Activated CD4-positive, alpha-beta memory T cell treated with anti-CD3 and anti-CD28 coated beads, Interleukin-2, amount 10 ng/mL, durations not matched to agents 7 days and 5 days (primary cell): ENCODE data around the gene TTYH2. TPM values are rescaled to one million over a fixed set of nuclear protein-coding genes. Genes with fewer than 3 reads are reported as not detected.
A peak's percentile ranks its signal among the peaks of the same experiment; 100 is the strongest.

Experiments used
- CTCF ChIA-PET: fragments of 350-600 bp; sonication (Branson Sonifier 250); formaldehyde crosslinking; loops from one replicate; lab custom pipeline; 2021; ENCODE audit warnings: antibody characterized with exemption, inconsistent platforms; lab: Charles Lee
- POLR2A ChIA-PET: fragments of 350-600 bp; sonication (Branson Sonifier 250); formaldehyde crosslinking; loops from one replicate; lab custom pipeline; 2021; ENCODE audit warnings: antibody characterized with exemption; lab: Charles Lee
- DNase-seq: peaks from one replicate; pipeline ENCODE4 v3.0.0-alpha.2; 2020
- H3K27ac Mint-ChIP-seq: one replicate; pipeline ENCODE4 v1.8.0; 2021; ENCODE audit warnings: mild to moderate bottlenecking, mixed read lengths
- H3K27me3 Mint-ChIP-seq: one replicate; pipeline ENCODE4 v1.8.0; 2021; ENCODE audit warnings: mixed read lengths
- H3K36me3 Mint-ChIP-seq: one replicate; pipeline ENCODE4 v1.8.0; 2021; ENCODE audit warnings: low read depth, mixed read lengths
- H3K4me1 Mint-ChIP-seq: one replicate; pipeline ENCODE4 v1.8.0; 2021; ENCODE audit warnings: mixed read lengths
- H3K4me3 Mint-ChIP-seq: one replicate; pipeline ENCODE4 v1.8.0; 2021; ENCODE audit warnings: mild to moderate bottlenecking, mixed read lengths
- H3K9me3 Mint-ChIP-seq: one replicate; pipeline ENCODE4 v1.8.0; 2021; ENCODE audit warnings: mixed read lengths
- total RNA-seq, 2 experiments: library from RNA; stranded (reverse); gene quantifications; one replicate each; pipeline ENCODE4 v1.2.3, GENCODE V29; 2021

Gene TTYH2
- total RNA-seq, 2 experiments from 2014 or later = 23.8 to 25.6 TPM

- Mint-ChIP-seq H3K4me1 (peaks cover 30% of the 10 kb centered on the region), H3K27me3 (no peaks in the 10 kb centered on the region), H3K27ac (peak overlapping the region; percentile 44), H3K4me3 (no peak overlapping the region), H3K9me3 (no peaks in the 10 kb centered on the region), H3K36me3 (no peaks in the 10 kb centered on the region)
- CTCF ChIA-PET = interaction anchor here (0.6 to 6.6 kb wide), 19 partner anchors 8 to 907 kb away, joined by 3 to 58 read pairs (median 7); partner anchors contain the start of genes BTBD17, GPR142, RPL38 and TTYH2
- POLR2A ChIA-PET = interaction anchor here (0.7 to 2.4 kb wide), 11 partner anchors 8 to 91 kb away, joined by 3 to 15 read pairs (median 7); partner anchors contain the start of gene TTYH2
- DNase-seq = peak; percentile 69
These were observed 83.2 kb downstream of the TTYH2 start for GRCh38 chr17:74296548-74296936.

DNA sequence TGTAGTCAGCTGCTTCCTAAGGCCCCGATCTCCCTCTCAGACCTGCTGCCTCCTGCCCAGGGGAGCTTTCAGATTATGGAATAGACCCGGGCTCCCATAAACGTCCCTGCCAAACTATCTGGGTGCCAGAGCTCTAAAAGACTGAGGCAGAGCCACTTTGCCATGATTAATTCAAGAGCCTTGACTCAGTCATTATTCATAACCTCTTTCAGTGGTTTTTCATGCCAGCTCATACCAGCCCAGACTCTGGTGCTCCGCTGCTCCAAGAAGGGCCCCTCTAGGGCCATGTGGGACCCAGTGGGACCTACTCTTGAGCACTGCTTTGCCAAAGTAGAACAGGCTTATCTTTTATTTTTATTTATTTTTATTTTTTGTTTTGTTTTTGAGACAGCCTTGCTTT, 84.6 kb downstream of the TTYH2 start:
- DNase-seq = no peak
- ChIA-PET POLR2A (interaction anchor here (0.9 to 1.7 kb wide), 3 partner anchors 15 to 85 kb away, joined by 3 to 4 read pairs (median 3); partner anchors contain the start of gene TTYH2), CTCF (interaction anchor here (0.8 to 6.6 kb wide), 10 partner anchors 8 to 89 kb away, joined by 3 to 50 read pairs (median 7); partner anchors contain the start of genes BTBD17, GPR142 and TTYH2)
- H3K27me3 Mint-ChIP-seq = no peaks in the 10 kb centered on the region
- H3K4me3 Mint-ChIP-seq = no peak overlapping the region
- peak overlapping the region; percentile 60 for H3K27ac Mint-ChIP-seq
- H3K4me1 Mint-ChIP-seq = peaks cover 32% of the 10 kb centered on the region
- H3K9me3 Mint-ChIP-seq = no peaks in the 10 kb centered on the region
- H3K36me3 Mint-ChIP-seq = no peaks in the 10 kb centered on the region

- no peaks in the 10 kb centered on the region for H3K27me3 Mint-ChIP-seq
- no peak for DNase-seq
- H3K4me3 Mint-ChIP-seq = no peak overlapping the region
- H3K27ac Mint-ChIP-seq = no peak overlapping the region
- H3K4me1 Mint-ChIP-seq = peaks cover 32% of the 10 kb centered on the region
- CTCF ChIA-PET = interaction anchor here (0.6 to 6.6 kb wide), 9 partner anchors 11 to 87 kb away, joined by 3 to 42 read pairs (median 5); partner anchors contain the start of genes BTBD17 and GPR142
- no peaks in the 10 kb centered on the region for H3K9me3 Mint-ChIP-seq
- H3K36me3 Mint-ChIP-seq = no peaks in the 10 kb centered on the region
- POLR2A ChIA-PET = interaction anchor here (1.0 to 1.7 kb wide), 3 partner anchors 16 to 58 kb away, joined by 3 to 4 read pairs (median 3); no protein-coding TSS in a partner anchor
These were observed 85.4 kb downstream of the TTYH2 start for GRCh38 chr17:74298778-74299177.

DNA sequence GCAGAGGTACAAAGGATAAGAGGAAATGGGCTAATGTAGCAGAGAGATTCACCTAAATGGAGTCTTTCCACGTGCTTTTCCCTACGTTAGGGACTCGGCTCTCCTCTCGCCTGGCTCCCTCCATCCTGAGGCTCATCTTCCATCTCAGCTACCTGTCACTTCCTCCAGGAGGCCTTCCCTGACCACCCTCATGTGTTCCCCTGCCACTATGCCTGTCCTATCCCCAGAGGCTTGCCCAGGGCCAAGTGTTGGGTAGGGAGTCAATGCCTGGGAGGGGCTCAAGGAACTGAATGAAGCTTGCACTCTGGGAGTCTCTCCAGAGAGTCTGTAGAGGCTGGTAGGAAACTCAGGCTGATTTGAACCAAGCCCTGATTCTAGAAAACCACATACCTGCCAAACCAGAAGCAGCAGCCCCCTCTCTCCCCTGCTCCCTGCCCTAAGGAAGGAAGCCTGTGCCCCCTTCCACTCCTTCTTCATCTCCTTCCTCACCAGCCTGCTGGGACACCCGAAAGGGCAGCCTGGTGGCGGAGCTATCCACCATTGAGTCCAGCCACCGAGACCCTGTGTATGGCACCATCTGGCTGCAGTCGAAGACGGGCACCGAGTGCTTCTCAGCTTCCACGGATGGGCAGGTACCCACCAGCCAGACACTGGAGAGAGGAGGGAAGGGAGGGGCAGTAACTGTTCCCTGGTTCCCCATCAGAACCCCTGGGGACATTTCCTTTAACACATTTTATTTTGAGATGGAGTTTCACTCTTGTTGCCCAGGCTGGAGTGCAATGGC, 86.0 kb downstream of the TTYH2 start:
- Mint-ChIP-seq H3K9me3 (no peaks in the 10 kb centered on the region), H3K36me3 (no peaks in the 10 kb centered on the region), H3K27ac (no peak overlapping the region), H3K4me1 (peaks cover 32% of the 10 kb centered on the region), H3K27me3 (no peaks in the 10 kb centered on the region), H3K4me3 (no peak overlapping the region)
- POLR2A ChIA-PET = interaction anchor here (1.1 to 1.7 kb wide), 2 partner anchors 17 to 25 kb away, joined by 3 read pairs; no protein-coding TSS in a partner anchor
- CTCF ChIA-PET = interaction anchor here (0.6 to 6.6 kb wide), 11 partner anchors 11 to 104 kb away, joined by 3 to 42 read pairs (median 5); partner anchors contain the start of genes BTBD17 and GPR142
- DNase-seq = no peak

DNA sequence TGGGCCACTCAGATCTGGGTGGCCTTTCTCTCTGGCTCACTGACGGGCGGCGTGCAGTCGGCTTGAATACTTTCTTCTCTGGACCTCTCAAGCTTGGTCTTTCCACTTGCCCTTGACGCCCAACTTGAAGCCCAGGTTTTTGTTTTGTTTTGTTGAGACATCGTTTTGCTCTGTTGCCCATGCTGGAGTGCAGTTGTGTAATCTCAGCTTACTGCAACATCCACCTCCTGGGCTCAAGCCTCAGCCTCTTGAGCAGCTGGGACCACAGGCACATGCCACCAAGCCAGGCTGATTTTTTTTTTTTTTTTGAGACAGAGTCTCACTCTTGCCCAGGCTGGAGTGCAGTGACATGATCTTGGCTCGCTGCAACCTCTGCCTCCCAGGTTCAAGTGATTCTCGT, 89.9 kb downstream of the TTYH2 start:
- ChIA-PET POLR2A (no interaction called here), CTCF (interaction anchor here (0.6 to 5.5 kb wide), 8 partner anchors 20 to 401 kb away, joined by 3 to 75 read pairs (median 5); partner anchors contain the start of gene GPR142)
- Mint-ChIP-seq H3K4me1 (peaks cover 33% of the 10 kb centered on the region), H3K36me3 (no peaks in the 10 kb centered on the region), H3K27ac (no peak overlapping the region), H3K27me3 (peaks cover 4% of the 10 kb centered on the region), H3K9me3 (no peaks in the 10 kb centered on the region), H3K4me3 (no peak overlapping the region)
- no peak for DNase-seq

GRCh38 chr17:74304184-74304583, 90.8 kb downstream of the TTYH2 start:
- peaks cover 4% of the 10 kb centered on the region for H3K27me3 Mint-ChIP-seq
- H3K27ac Mint-ChIP-seq = no peak overlapping the region
- no peak overlapping the region for H3K4me3 Mint-ChIP-seq
- H3K4me1 Mint-ChIP-seq = peaks cover 34% of the 10 kb centered on the region
- POLR2A ChIA-PET = no interaction called here
- H3K9me3 Mint-ChIP-seq = no peaks in the 10 kb centered on the region
- DNase-seq = no peak
- no peaks in the 10 kb centered on the region for H3K36me3 Mint-ChIP-seq
- CTCF ChIA-PET = interaction anchor here (0.7 to 5.5 kb wide), 6 partner anchors 8 to 273 kb away, joined by 3 to 75 read pairs (median 16); partner anchors contain the start of gene GPR142

- peak; percentile 40 for DNase-seq
- H3K4me1 Mint-ChIP-seq = peaks cover 30% of the 10 kb centered on the region
- ChIA-PET POLR2A (interaction anchor here (1.0 kb wide), 1 partner anchor 10 kb away, joined by 3 read pairs; no protein-coding TSS in a partner anchor), CTCF (interaction anchor here (0.5 to 5.5 kb wide), 8 partner anchors 8 to 214 kb away, joined by 3 to 75 read pairs (median 9); partner anchors contain the start of gene GPR142)
- H3K9me3 Mint-ChIP-seq = no peaks in the 10 kb centered on the region
- no peak overlapping the region for H3K4me3 Mint-ChIP-seq
- H3K27ac Mint-ChIP-seq = no peak overlapping the region
- H3K27me3 Mint-ChIP-seq = peaks cover 4% of the 10 kb centered on the region
- H3K36me3 Mint-ChIP-seq = no peaks in the 10 kb centered on the region
These were observed 92.7 kb downstream of the TTYH2 start for GRCh38 chr17:74305865-74306654.

- CTCF ChIA-PET = interaction anchor here (0.8 to 1.6 kb wide), 2 partner anchors 45 to 183 kb away, joined by 3 to 5 read pairs; no protein-coding TSS in a partner anchor
- H3K27me3 Mint-ChIP-seq = peaks cover 4% of the 10 kb centered on the region
- no peak overlapping the region for H3K27ac Mint-ChIP-seq
These were observed 94.8 kb downstream of the TTYH2 start for GRCh38 chr17:74307984-74308773.

GRCh38 chr17:74309902-74310301, 96.5 kb downstream of the TTYH2 start:
- H3K27me3 Mint-ChIP-seq = peaks cover 4% of the 10 kb centered on the region
- peaks cover 24% of the 10 kb centered on the region for H3K4me1 Mint-ChIP-seq
- H3K4me3 Mint-ChIP-seq = no peak overlapping the region
- no peaks in the 10 kb centered on the region for H3K36me3 Mint-ChIP-seq
- no peak overlapping the region for H3K27ac Mint-ChIP-seq
- POLR2A ChIA-PET = no interaction called here
- CTCF ChIA-PET = no interaction called here
- no peak for DNase-seq
- peaks cover 7% of the 10 kb centered on the region for H3K9me3 Mint-ChIP-seq

More at GRCh38 chr17:74307984-74308773, 94.8 kb downstream of the TTYH2 start:
- POLR2A ChIA-PET = no interaction called here
- Mint-ChIP-seq H3K36me3 (no peaks in the 10 kb centered on the region), H3K9me3 (peaks cover 7% of the 10 kb centered on the region), H3K4me1 (peaks cover 24% of the 10 kb centered on the region), H3K4me3 (no peak overlapping the region)
- no peak for DNase-seq
